H4 (cell line): ENCODE results near the gene THEM4. TPM values are rescaled to one million over a fixed set of nuclear protein-coding genes. Genes with fewer than 3 reads are reported as not detected.
"Not testable (repeated sequence)": the region's sequence is repeated elsewhere in the genome, so short reads cannot be mapped to it uniquely, and the experiment has no call there.

Experiments
- DNase-seq: peaks from one replicate; pipeline ENCODE4 v3.0.0-alpha.2; 2015; ENCODE audit warnings: low spot score
- total RNA-seq: library from RNA; depleted of rRNA; stranded (reverse); fragments of >200 nt; shearing (Covaris generic); gene quantifications from 2 replicates; pipeline ENCODE4 v1.2.3, GENCODE V29; 2014

Gene THEM4
- total RNA-seq, 1 experiment from 2014 or later: 11.3 TPM

GRCh38 chr1:151893176-151893924, 16.0 kb downstream of the THEM4 start:
- DNase-seq: no peak

GRCh38 chr1:151892190-151892589, 17.1 kb downstream of the THEM4 start:
- no peak for DNase-seq

- DNase-seq: no peak
Observed at GRCh38 chr1:151891512-151891911, 17.8 kb downstream of the THEM4 start.

DNA sequence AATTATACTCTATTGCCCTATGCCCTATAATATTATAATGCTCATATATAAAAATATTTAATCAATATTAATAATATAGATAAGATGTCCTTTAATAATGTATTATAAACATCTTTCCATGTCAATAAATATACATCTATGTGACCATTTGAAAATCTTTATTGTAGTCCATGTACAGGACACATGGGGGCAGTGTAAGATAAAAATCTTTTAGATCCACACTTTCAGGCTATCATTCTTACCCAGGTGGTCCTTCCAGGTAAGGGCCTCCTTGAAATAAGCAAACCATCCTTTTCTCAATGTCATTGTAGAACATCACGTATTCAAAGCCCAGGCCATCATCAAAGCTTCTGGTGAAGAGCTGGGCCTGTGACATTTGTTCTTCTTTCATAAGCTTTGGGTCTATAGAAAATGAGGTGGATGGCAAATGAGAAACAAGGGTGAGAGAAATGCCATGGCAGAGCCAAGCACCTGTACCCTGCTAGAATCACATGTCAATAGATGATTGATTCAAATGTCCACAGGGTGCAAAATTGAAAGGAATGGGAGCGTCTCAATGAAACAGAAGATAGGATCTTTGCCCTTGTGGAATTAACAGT, 20.2 kb downstream of the THEM4 start:
- no peak for DNase-seq

GRCh38 chr1:151887028-151887427, 22.3 kb downstream of the THEM4 start:
- peak; percentile 27 for DNase-seq

DNA sequence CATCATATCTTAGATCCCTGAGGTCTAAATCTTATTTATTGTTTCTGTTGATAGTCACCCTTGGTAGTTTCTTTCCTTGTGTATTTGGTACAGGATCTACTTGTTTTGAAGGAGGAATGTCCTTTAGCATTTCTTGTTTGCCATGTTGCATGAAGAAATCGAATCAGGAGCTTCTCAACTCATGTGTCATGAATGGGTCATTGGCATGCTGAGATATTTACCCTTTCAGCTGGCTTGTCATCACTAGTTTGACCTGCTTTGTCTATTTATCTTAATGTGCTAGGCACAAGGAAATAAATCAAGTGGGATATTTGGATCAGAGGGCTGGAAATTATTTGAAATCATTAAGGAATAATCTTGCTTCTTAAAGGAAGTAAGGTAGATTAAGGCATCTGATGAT, 23.8 kb downstream of the THEM4 start:
- DNase-seq: no peak

GRCh38 chr1:151884879-151885278, 24.4 kb downstream of the THEM4 start:
- not testable (repeated sequence) for DNase-seq

DNA sequence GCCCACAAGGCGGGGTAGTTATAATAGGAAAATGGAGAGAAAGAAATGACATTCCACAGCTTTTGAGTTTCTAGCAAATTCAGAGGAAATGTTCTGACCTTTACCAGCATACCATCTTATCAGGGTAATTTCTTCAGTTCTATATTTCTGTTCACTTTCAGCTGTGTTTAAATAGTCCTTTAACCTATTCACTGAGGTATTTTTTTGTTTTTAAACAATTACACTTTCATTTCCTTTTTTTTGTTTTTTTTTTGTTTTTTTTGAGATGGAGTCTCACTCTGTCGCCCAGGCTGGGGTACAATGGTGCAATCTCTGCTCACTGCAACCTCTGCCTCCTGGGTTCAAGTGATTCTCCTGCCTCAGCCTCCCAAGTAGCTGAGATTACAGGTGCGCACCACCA, 24.9 kb downstream of the THEM4 start:
- not testable (repeated sequence) for DNase-seq

DNA sequence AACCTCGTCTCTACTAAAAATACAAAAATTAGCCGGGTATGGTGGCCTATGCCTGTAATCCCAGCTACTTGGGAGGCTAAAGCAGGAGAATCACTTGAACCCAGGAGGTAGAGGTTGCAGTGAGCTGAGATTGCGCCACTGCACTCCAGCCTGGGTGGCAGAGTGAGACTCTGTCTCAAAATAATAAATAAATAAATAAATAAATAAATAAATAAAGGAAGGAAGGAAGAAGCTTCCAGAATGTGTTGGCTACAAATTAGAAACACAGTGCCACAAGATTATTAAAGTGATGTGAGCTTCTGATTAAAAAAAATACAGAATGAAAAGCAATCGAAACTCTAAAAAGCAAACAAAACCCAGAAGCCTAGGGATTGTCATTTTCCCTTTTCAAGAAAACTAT, 25.4 kb downstream of the THEM4 start:
- DNase-seq: not testable (repeated sequence)

DNA sequence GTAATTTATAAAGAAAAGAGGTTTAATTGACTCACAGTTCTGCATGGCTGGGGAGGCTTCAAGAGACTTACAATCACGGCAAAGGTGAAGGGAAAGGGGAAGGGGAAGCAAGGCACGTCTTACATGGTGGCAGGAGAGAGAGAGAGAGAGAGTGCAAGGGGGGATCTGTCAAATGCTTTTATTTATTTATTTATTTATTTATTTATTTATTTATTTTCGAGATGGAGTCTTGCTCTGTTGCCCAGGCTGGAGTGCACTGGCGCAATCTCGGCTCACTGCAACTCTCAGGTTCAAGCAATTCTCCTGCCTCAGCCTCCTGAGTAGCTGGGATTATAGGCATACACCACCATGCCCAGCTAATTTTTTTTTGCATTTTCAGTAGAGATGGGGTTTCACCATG, 26.4 kb downstream of the THEM4 start:
- DNase-seq: not testable (repeated sequence)

GRCh38 chr1:151882466-151882865, 26.8 kb downstream of the THEM4 start:
- no peak for DNase-seq

GRCh38 chr1:151881479-151881878, 27.8 kb downstream of the THEM4 start:
- DNase-seq: no peak

DNA sequence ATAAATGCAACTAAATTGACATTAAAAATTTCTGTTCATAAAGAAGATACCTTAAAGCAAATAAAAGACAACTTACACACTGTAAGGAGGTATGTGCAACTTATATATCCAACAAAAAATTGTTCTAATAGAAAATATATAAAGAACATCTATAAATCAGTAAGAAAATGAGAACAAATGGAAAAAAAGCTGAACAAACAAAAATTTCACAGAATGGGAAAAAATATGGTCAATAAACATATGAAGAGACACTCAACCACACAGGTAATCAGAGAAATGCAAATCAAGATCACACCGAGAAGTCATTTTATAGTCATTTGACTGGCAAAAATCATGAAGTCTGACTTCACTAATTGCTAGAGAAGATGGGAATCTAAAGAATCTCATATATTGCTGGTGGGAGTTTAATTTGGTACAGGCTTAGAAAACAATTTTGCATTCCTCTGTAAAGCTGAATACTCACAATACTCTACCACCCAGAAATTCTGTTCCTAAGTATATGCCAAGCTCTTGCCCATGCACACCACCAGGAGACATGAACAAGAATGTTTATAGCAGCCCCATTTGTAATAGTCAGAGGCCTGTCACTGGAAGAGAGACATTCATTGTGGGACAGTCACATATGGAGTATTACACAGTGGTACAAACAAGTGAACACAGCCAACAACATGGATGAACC, 33.8 kb downstream of the THEM4 start:
- DNase-seq: no peak

GRCh38 chr1:151872776-151873175, 36.5 kb downstream of the THEM4 start:
- DNase-seq: not testable (repeated sequence)

DNA sequence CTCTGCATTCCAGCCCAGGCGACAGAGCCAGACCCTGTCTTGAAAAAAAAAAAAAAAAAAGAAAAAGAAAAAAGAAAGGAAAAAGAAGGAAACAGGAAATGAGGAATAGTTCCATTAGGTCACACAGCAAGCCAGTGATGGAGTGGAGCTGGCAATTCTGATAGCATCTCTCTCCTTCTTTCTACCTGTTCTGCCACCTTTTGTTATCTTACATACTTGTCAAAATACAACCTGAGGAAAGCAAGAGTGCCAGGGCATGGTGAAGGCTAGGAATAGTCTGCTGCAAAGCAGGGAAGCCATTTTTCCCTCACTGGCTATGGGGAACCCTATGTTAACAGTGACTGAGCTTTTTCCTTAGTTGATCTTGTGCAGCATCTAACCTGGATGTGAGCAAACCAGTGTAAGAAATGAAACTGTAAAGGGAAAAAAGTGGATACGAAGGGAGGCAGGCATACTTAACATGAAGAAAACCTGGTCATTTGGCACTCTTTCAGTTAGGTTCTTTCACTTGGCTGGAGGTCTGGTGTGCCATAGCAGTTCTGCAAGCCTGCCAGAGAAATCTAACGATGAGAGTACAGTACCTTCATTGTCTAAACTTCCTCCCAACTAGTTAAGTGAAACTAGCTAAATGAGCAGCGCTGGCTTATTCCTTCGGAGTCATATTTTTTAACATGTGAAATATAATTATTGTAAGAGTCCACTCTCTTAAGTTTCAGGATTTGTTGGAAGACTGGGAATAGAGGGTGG, 37.9 kb downstream of the THEM4 start:
- DNase-seq: no peak

DNA sequence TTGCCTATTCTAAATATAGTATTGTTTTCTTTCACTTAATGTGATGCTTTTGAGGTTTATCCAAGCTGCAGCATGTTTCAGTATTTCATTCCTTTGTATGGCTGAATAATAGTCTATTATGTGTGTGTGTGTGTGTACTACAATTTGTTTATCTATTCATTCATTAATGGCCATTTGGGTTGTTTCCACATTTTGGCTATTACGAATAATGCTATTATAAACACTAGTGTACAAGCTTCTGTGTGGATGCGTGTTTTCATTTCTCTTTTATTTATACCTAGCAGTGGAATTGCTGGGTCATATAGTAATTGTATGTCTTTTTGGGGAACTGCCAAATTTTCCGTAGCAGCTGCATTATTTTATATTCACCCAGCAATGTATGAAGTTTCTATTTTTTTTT, 40.8 kb downstream of the THEM4 start:
- DNase-seq: no peak

DNA sequence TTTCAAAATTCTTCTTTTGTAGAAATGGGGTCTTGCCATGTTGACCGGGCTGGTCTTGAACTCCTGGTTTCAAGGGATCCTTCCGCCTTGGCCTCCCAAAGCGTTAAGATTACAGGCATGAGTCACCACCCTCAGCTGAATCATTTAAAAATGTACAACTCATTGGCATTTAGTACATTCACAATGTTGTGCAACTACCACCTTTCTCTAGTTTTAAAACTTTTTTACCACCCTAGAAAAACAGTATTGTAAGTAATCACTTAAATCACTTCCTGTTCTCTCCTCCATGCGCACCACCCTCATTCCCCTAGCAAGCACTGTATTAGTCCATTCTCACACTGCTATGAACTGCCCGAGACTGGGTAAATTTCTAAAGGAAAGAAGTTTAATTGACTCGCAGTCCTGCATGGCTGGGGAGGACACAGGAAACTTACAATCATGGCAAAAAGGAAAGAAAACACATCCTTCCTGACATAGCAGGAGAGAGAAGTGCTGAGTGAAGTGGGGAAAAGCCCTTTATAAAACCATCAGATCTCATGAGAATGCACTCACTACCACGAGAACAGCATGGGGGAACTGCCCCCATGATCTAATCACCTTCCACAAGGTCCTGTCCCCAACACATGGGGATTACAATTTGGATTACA, 41.4 kb downstream of the THEM4 start:
- DNase-seq: peak; percentile 35

DNA sequence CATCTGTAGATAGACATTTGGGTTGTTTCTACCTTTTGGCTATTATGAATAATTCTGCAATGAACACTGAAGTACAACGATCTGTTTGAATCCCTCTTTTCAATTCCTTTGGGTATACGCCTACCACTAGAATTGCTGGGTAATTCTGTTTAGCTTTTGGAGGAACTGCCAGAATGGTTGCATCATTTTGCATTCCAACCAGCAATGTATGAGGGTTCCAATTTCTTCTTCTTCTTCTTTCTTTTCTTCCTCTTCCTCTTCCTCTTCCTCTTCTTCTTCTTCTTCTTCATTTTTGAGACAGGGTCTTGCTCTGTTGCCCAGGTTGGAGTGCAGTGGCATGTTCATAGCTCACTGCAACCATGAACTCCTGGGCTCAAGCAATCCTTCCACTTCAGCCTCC, 42.0 kb downstream of the THEM4 start:
- DNase-seq: no peak

DNA sequence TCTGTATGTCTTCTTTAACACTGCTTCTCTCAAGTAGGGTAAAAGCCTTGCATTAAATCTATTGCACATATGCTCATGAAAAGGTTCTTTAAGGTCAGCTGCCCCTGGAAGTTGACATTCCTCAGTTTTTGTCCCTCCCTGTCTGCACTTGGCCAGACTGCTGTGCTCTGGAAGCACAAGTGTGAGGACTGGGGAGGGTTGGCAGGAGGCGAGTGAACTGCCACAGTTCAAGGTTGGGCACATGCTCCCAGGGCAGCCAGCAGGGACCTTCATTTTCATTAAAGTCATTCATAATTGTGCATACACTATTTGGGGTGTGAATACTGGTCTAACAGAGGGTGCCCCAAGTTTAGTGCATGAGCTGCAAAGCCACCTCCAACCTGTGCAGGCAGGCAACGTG, 44.9 kb downstream of the THEM4 start:
- no peak for DNase-seq

DNA sequence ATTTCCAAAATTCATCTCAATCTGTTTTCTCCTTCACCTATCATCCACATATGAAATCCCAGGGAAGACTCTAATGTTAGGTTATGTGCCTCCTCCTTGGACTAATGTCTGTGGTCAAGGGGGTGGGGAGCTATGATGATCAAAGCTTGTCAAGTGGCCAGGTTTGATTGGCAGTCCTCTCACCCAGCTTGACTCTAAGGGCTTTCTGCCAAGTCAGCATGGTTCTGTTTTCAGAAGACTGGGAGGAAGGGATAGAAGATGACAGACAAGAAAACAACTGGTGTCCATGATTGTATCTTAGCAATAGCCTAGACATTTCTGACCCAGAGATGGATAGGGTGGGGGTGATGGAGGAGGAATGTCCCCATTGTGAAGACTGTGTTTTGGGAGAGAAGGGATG, 46.7 kb downstream of the THEM4 start:
- no peak for DNase-seq

DNA sequence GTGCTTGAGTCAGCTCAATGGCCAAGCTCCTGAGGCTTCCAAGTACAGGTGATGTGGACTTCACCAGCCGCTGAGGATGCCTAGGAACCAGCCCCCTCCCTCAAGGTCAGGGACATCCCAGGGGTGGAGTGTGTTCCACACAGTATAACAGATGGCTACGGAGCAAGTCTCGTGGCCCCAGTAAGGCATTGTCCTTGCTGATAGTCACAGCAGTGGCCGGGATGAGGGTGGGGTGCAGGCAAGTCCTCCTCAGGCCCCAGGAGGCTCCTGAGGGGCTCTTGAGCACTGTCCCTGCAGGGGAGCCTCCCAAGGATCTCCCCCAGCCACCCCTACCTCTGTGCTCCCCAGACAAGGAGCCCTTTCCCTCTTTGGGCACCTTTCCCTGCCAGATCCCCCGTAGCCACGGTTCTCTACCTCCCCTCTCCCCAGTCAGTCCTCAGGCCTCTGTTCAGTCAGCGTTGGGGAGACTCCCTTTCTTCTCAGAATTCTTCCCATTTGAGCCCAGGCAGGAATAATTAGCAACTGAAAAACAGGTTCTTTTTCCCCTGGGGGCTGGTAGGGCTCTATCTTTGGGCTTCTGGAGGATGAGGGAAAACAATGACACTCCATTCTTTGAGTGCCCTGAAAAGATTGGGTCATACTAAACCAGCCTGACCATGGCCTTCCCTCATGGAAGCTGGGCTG, 48.7 kb downstream of the THEM4 start:
- no peak for DNase-seq
